Astrocyte of the cerebellum (primary cell): ENCODE results near the gene ZCCHC24.

ENCODE experiments used
- DNase-seq: peaks from one replicate; pipeline ENCODE4 v3.0.0-alpha.2; 2011; ENCODE audit warnings: low read depth
- H3K4me3 ChIP-seq: 2 replicates; pipeline ENCODE4 v1.5.1; 2011; ENCODE audit warnings: mild to moderate bottlenecking, low read depth, low read length, moderate library complexity
- CTCF ChIP-seq: IDR thresholded peaks from 2 replicates; pipeline ENCODE4 v1.5.1; 2012; ENCODE audit warnings: low read length, low read depth, moderate library complexity, mild to moderate bottlenecking; ENCODE audit errors: missing control alignments
- in situ Hi-C: cut with HindIII; loops from 2 replicates; pipeline ENCODE4 v1.10.0; 2017; ENCODE audit warnings: low sequenced_read_pairs

The ZCCHC24 gene

GRCh38 chr10:79385392-79385795 lies 60.0 kb downstream of the ZCCHC24 start:
- DNase-seq = no peak
- in situ Hi-C loops = no loop called here
- H3K4me3 ChIP-seq = no peak overlapping the region
- no peak for TF ChIP-seq CTCF

GRCh38 chr10:79384773-79385391 lies 60.5 kb downstream of the ZCCHC24 start:
- H3K4me3 ChIP-seq = no peak overlapping the region
- no peak for DNase-seq
- no peak for TF ChIP-seq CTCF
- in situ Hi-C loops = no loop called here

GRCh38 chr10:79383974-79384606 lies 61.3 kb downstream of the ZCCHC24 start:
- no peak for DNase-seq
- H3K4me3 ChIP-seq = no peak overlapping the region
- no peak for TF ChIP-seq CTCF
- in situ Hi-C loops = no loop called here

GRCh38 chr10:79382491-79382941 lies 62.9 kb downstream of the ZCCHC24 start:
- in situ Hi-C loops = no loop called here
- H3K4me3 ChIP-seq = no peak overlapping the region
- no peak for DNase-seq
- TF ChIP-seq CTCF = no peak

GRCh38 chr10:79381804-79382221 lies 63.6 kb downstream of the ZCCHC24 start:
- no peak overlapping the region for H3K4me3 ChIP-seq
- peak; percentile 64 for DNase-seq
- no peak for TF ChIP-seq CTCF
- in situ Hi-C loops = no loop called here

GRCh38 chr10:79380946-79381721 lies 64.3 kb downstream of the ZCCHC24 start:
- no peak for DNase-seq
- in situ Hi-C loops = no loop called here
- no peak overlapping the region for H3K4me3 ChIP-seq
- no peak for TF ChIP-seq CTCF
